ENCODE measurements around the gene UBE2H. TPM values are rescaled to one million over a fixed set of nuclear protein-coding genes. Genes with fewer than 3 reads are reported as not detected.
"Not testable (repeated sequence)": the region's sequence is repeated elsewhere in the genome, so short reads cannot be mapped to it uniquely, and the experiment has no call there.

Gene UBE2H
- total RNA-seq, 4 donors from 2014 or later = 68.3 to 123 (median 91.4) TPM

GRCh38 chr7:129824291-129825208, 128.2 kb downstream of the UBE2H start:
- intact Hi-C loops (cut with DNase I) = loop anchor here (2.0 to 5.0 kb wide), 2 partner anchors 186 to 242 kb away; no protein-coding TSS in a partner anchor
- TF ChIP-seq CTCF (IDR thresholded peaks at IDR 0.05) (peak in 2 of 3 experiments; percentile 24 to 39), EP300 (IDR thresholded peaks at IDR 0.05) (no peak), POLR2AphosphoS5 (IDR thresholded peaks at IDR 0.05) (no peak)
- Histone ChIP-seq H3K36me3 (no peaks in the 10 kb centered on the region), H3K9me3 (no peaks in the 10 kb centered on the region), H3K4me1 (peaks cover 13 to 25% (median 21%) of the 10 kb centered on the region in 4 donors), H3K27me3 (no peaks in the 10 kb centered on the region), H3K4me3 (peak overlapping the region; percentile 66 to 76 (median 74)), H3K27ac (replicated peaks in 1 of 4) (peak overlapping the region; percentile 61 to 74 (median 64))
- WGBS = 43% methylated on average over 21 of the region's 28 CpGs
- no peak for DNase-seq (ENCODE audit: extremely low spot score)

- H3K27ac ChIP-seq (replicated peaks in 1 of 4); H3K27me3 ChIP-seq; H3K4me3 ChIP-seq; intact Hi-C loops (cut with DNase I); DNase-seq (ENCODE audit: extremely low spot score); H3K36me3 ChIP-seq; H3K9me3 ChIP-seq: not testable (repeated sequence)
- 96% methylated on average over 5 of the region's 5 CpGs for WGBS
- peaks cover 12 to 20% (median 17%) of the 10 kb centered on the region in 4 donors for H3K4me1 ChIP-seq
Measured at GRCh38 chr7:129823143-129823542, 129.6 kb downstream of the UBE2H start.

- no peak overlapping the region for H3K27ac ChIP-seq (replicated peaks in 1 of 4)
- no peak for DNase-seq (ENCODE audit: extremely low spot score)
- H3K9me3 ChIP-seq = peaks cover 0 to 9% (median 6%) of the 10 kb centered on the region in 4 donors
- intact Hi-C loops (cut with DNase I) = no loop called here
- H3K4me1 ChIP-seq = peaks cover 12 to 20% (median 17%) of the 10 kb centered on the region in 4 donors
- TF ChIP-seq POLR2AphosphoS5 (IDR thresholded peaks at IDR 0.05) (no peak), EP300 (IDR thresholded peaks at IDR 0.05) (no peak)
- WGBS = 92% methylated on average over 2 of the region's 2 CpGs
- no peaks in the 10 kb centered on the region for H3K27me3 ChIP-seq
- no peak overlapping the region for H3K4me3 ChIP-seq
- no peaks in the 10 kb centered on the region for H3K36me3 ChIP-seq
Measured at GRCh38 chr7:129821476-129821875, 131.3 kb downstream of the UBE2H start.

GRCh38 chr7:129816742-129817141, 136.0 kb downstream of the UBE2H start:
- H3K9me3 ChIP-seq = peaks cover 0 to 10% (median 8%) of the 10 kb centered on the region in 4 donors
- H3K4me3 ChIP-seq = no peak overlapping the region
- no peak for TF ChIP-seq POLR2A (IDR thresholded peaks at IDR 0.05; ENCODE audit: low read depth)
- no peak for TF ChIP-seq POLR2AphosphoS5 (IDR thresholded peaks at IDR 0.05)
- TF ChIP-seq EP300 (IDR thresholded peaks at IDR 0.05) = no peak
- no peak for TF ChIP-seq CTCF (IDR thresholded peaks at IDR 0.05)
- intact Hi-C loops (cut with DNase I) = no loop called here
- no peak for DNase-seq (ENCODE audit: extremely low spot score)
- H3K27me3 ChIP-seq = no peaks in the 10 kb centered on the region
- H3K27ac ChIP-seq (replicated peaks in 1 of 4) = no peak overlapping the region
- no peaks in the 10 kb centered on the region for H3K36me3 ChIP-seq
- H3K4me1 ChIP-seq = no peaks in the 10 kb centered on the region
- WGBS = 93% methylated on average over 3 of the region's 3 CpGs

GRCh38 chr7:129807863-129808262, 144.9 kb downstream of the UBE2H start:
- no peak for TF ChIP-seq EP300 (IDR thresholded peaks at IDR 0.05)
- no peak overlapping the region for H3K27ac ChIP-seq (replicated peaks in 1 of 4)
- no peak for DNase-seq (ENCODE audit: extremely low spot score)
- WGBS = 93% methylated on average over 3 of the region's 3 CpGs
- no peaks in the 10 kb centered on the region for H3K9me3 ChIP-seq
- H3K36me3 ChIP-seq = no peaks in the 10 kb centered on the region
- no peak overlapping the region for H3K4me3 ChIP-seq
- H3K27me3 ChIP-seq = no peaks in the 10 kb centered on the region
- intact Hi-C loops (cut with DNase I) = no loop called here
- H3K4me1 ChIP-seq = no peaks in the 10 kb centered on the region

GRCh38 chr7:129804890-129805719, 147.7 kb downstream of the UBE2H start:
- TF ChIP-seq EP300 (IDR thresholded peaks at IDR 0.05) = no peak
- no peak for TF ChIP-seq POLR2A (IDR thresholded peaks at IDR 0.05; ENCODE audit: low read depth)
- TF ChIP-seq POLR2AphosphoS5 (IDR thresholded peaks at IDR 0.05) = no peak
- no peak for TF ChIP-seq CTCF (IDR thresholded peaks at IDR 0.05)
- Histone ChIP-seq H3K27me3 (no peaks in the 10 kb centered on the region), H3K9me3 (no peaks in the 10 kb centered on the region), H3K4me3 (no peak overlapping the region), H3K27ac (replicated peaks in 1 of 4) (no peak overlapping the region), H3K4me1 (no peaks in the 10 kb centered on the region), H3K36me3 (no peaks in the 10 kb centered on the region)
- no peak for DNase-seq (ENCODE audit: extremely low spot score)
- WGBS = 80% methylated on average over 10 of the region's 11 CpGs
- intact Hi-C loops (cut with DNase I) = no loop called here
